Vagina (tissue), 2 donors: ENCODE results near the gene USH2A. TPM values are rescaled to one million over a fixed set of nuclear protein-coding genes. Genes with fewer than 3 reads are reported as not detected.

Source experiments
- DNase-seq, 2 donors: peaks; one replicate each; pipeline ENCODE4 v3.0.0-alpha.2; 2017; ENCODE audit errors: extremely low spot score in 2 of 2
- H3K27ac ChIP-seq: fragments of 200-600 bp; sonication (generic); one replicate; pipeline ENCODE4 v1.5.1; 2019
- H3K27me3 ChIP-seq: fragments of 200-600 bp; sonication (generic); one replicate; pipeline ENCODE4 v1.5.1; 2019
- H3K36me3 ChIP-seq, 2 donors: fragments of 200-600 bp; sonication (generic); one replicate each; pipeline ENCODE4 v1.5.1; 2017 to 2019
- H3K4me1 ChIP-seq: fragments of 200-600 bp; sonication (generic); one replicate; pipeline ENCODE4 v1.5.1; 2019
- H3K4me3 ChIP-seq, 2 donors: fragments of 200-600 bp; sonication (generic); 1 replicate in 1 of 2; 2 replicates in 1 of 2; pipeline ENCODE4 v1.5.1; 2016 to 2019
- H3K9me3 ChIP-seq: fragments of 200-600 bp; sonication (generic); one replicate; pipeline ENCODE4 v1.5.1; 2019
- POLR2A ChIP-seq, 2 donors: fragments of 450-650 bp; IDR thresholded peaks; one replicate each; pipeline ENCODE4 v1.6.1; 2017; ENCODE audit warnings: antibody characterized with exemption in 2 of 2, mild to moderate bottlenecking in 2 of 2, moderate library complexity in 2 of 2
- POLR2AphosphoS5 ChIP-seq, 2 donors: sonication (generic); formaldehyde crosslinking; IDR thresholded peaks; one replicate each; pipeline ENCODE4 v1.9.0; 2017; ENCODE audit warnings: antibody characterized with exemption in 2 of 2, mild to moderate bottlenecking in 2 of 2, low read depth in 1 of 2; ENCODE audit not compliant: insufficient read depth in 1 of 2
- intact Hi-C: fragments of 100-400 bp; cut with DNase I; formaldehyde crosslinking; loops from one replicate; pipeline ENCODE4 v1.15.1; 2023
- total RNA-seq: library from RNA; depleted of rRNA; stranded (reverse); fragments of >200 nt; gene quantifications from one replicate; pipeline ENCODE4 v1.2.3, GENCODE V29; 2016
- TF ChIP-seq, protein P1 (sequence below), 3 experiments: fragments of 450-650 bp in 2 of 3; fragments of 200-600 bp in 1 of 3; sonication (generic) in 1 of 3; IDR thresholded peaks; one replicate each; pipeline ENCODE4 v1.5.1; 2017 to 2019; ENCODE audit warnings: antibody characterized with exemption in 3 of 3, mild to moderate bottlenecking in 2 of 3, moderate library complexity in 2 of 3

USH2A gene
- total RNA-seq, 1 donor from 2014 or later: under 0.01 TPM

DNA sequence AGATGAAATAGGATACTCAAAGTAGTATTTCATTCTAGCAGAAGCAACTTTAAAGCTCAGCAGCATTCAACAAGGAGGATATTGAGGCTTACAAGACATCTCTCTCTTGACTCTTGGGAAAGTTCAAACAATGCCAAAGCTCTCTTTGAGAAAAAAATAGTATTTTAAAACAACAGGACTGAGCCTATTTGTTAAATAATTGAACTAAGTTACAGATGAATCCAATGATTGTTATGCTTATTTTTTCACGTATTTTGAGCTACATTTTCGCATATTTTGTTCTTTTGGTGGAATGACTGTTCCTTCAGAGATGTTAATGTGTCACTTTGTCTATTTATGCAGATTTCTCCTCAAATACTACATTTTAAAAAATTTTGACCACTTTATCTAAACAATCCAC lies 655.5 kb downstream of the USH2A start:
- TF ChIP-seq POLR2AphosphoS5 (IDR thresholded peaks at IDR 0.05; ENCODE audit: insufficient read depth in 1 of 2, low read depth in 1 of 2): no peak
- TF ChIP-seq, protein P1, sequence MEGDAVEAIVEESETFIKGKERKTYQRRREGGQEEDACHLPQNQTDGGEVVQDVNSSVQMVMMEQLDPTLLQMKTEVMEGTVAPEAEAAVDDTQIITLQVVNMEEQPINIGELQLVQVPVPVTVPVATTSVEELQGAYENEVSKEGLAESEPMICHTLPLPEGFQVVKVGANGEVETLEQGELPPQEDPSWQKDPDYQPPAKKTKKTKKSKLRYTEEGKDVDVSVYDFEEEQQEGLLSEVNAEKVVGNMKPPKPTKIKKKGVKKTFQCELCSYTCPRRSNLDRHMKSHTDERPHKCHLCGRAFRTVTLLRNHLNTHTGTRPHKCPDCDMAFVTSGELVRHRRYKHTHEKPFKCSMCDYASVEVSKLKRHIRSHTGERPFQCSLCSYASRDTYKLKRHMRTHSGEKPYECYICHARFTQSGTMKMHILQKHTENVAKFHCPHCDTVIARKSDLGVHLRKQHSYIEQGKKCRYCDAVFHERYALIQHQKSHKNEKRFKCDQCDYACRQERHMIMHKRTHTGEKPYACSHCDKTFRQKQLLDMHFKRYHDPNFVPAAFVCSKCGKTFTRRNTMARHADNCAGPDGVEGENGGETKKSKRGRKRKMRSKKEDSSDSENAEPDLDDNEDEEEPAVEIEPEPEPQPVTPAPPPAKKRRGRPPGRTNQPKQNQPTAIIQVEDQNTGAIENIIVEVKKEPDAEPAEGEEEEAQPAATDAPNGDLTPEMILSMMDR (IDR thresholded peaks at IDR 0.05): no peak
- no peak for TF ChIP-seq POLR2A (IDR thresholded peaks at IDR 0.05)
- H3K27me3 ChIP-seq: no peaks in the 10 kb centered on the region
- no peak overlapping the region for H3K4me3 ChIP-seq
- intact Hi-C loops: no loop called here
- DNase-seq: no peak
- H3K27ac ChIP-seq: no peak overlapping the region
- H3K36me3 ChIP-seq: no peaks in the 10 kb centered on the region
- no peaks in the 10 kb centered on the region for H3K9me3 ChIP-seq
- H3K4me1 ChIP-seq: no peaks in the 10 kb centered on the region

DNA sequence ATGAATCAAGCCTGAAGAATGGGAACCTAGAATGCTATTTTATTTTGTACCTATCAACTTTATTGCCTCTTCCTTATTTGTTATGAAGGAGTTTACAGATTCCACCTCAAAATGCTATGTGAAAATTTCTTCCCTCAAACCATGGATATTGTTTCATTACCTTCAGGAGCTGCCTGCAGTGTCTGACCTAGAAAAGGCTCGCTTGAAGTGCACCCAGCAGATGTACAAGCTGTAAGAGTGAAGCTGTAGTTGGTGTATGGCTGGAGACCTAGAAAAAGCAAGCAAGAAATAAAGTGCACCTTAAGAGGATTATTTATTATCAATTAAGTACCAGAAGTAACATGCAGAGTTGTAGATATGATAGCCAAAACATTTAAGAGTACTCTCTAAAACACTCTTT lies 656.7 kb downstream of the USH2A start:
- no peaks in the 10 kb centered on the region for H3K9me3 ChIP-seq
- DNase-seq: no peak
- TF ChIP-seq POLR2AphosphoS5 (IDR thresholded peaks at IDR 0.05; ENCODE audit: insufficient read depth in 1 of 2, low read depth in 1 of 2) (no peak), POLR2A (IDR thresholded peaks at IDR 0.05) (no peak)
- TF ChIP-seq, protein P1 (IDR thresholded peaks at IDR 0.05): no peak
- no peaks in the 10 kb centered on the region for H3K36me3 ChIP-seq
- no peak overlapping the region for H3K4me3 ChIP-seq
- H3K27ac ChIP-seq: no peak overlapping the region
- no peaks in the 10 kb centered on the region for H3K4me1 ChIP-seq
- H3K27me3 ChIP-seq: no peaks in the 10 kb centered on the region
- intact Hi-C loops: no loop called here

DNA sequence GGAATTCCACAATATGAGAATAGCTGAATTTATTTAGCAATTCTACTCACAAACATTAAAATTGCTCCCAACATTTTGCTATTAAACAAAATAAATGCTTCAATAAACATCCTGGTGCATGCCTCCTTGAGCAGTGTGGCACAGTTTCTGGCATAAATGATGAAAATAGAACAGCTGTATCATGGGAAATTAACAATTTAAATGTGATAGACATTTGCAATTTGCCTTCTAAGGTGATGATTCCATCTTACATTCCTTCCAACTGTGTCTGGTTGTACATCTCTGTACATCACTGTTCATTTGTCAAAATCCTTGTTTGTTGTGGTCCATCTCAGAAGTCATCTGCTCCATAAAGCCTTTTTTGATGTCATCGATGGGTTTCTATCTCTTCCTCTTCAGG lies 657.4 kb downstream of the USH2A start:
- intact Hi-C loops: loop anchor here (1.0 kb wide), 1 partner anchor 32 kb away; no protein-coding TSS in a partner anchor
- H3K4me1 ChIP-seq: no peaks in the 10 kb centered on the region
- H3K27ac ChIP-seq: no peak overlapping the region
- no peaks in the 10 kb centered on the region for H3K36me3 ChIP-seq
- DNase-seq: no peak
- TF ChIP-seq, protein P1 (IDR thresholded peaks at IDR 0.05): no peak
- TF ChIP-seq POLR2A (IDR thresholded peaks at IDR 0.05) (no peak), POLR2AphosphoS5 (IDR thresholded peaks at IDR 0.05; ENCODE audit: insufficient read depth in 1 of 2, low read depth in 1 of 2) (no peak)
- H3K4me3 ChIP-seq: no peak overlapping the region
- no peaks in the 10 kb centered on the region for H3K9me3 ChIP-seq
- no peaks in the 10 kb centered on the region for H3K27me3 ChIP-seq

DNA sequence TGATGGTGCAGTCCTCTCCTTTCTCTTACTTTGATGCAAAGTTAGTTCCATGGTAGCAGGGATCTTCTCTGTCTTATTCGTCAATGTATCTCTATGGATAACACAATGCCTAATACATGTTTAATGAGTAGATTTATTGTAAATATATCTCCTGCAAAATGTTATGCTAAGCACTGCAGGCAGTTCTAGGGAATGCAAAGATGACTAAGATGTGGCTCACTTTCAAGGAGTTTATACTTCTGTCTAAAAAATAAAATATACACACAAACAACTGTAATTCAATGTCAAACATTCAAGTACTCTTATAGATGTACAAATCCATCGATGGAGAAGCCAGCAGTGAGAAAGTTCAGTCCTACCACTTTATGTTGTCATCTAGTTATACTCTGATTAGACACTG lies 661.8 kb downstream of the USH2A start:
- Histone ChIP-seq H3K36me3 (no peaks in the 10 kb centered on the region), H3K9me3 (no peaks in the 10 kb centered on the region), H3K4me3 (no peak overlapping the region), H3K27ac (no peak overlapping the region), H3K4me1 (no peaks in the 10 kb centered on the region), H3K27me3 (no peaks in the 10 kb centered on the region)
- DNase-seq: no peak
- intact Hi-C loops: no loop called here
- TF ChIP-seq POLR2A (IDR thresholded peaks at IDR 0.05) (no peak), POLR2AphosphoS5 (IDR thresholded peaks at IDR 0.05; ENCODE audit: insufficient read depth in 1 of 2, low read depth in 1 of 2) (no peak)
- TF ChIP-seq, protein P1 (IDR thresholded peaks at IDR 0.05): no peak

DNA sequence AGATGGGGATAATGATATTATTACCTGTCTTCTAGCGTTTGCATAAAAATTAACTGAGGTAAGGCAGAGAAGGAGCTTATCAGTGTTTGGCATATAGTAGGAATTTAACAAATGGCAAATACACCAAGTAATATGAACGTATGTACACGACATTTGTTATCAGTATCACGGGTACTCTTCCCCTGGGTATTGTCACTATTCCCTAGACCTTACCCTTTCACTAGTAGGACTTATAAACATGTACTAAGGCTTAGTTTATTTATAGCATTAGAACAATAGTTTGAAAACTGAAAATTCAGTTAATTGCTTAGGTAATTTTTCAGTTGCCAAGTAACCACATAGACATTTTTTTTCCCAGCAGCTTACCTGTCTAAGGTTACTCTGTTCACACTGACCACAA lies 669.1 kb downstream of the USH2A start:
- no peak for DNase-seq
- intact Hi-C loops: no loop called here
- H3K36me3 ChIP-seq: no peaks in the 10 kb centered on the region
- TF ChIP-seq, protein P1 (IDR thresholded peaks at IDR 0.05): no peak
- TF ChIP-seq POLR2AphosphoS5 (IDR thresholded peaks at IDR 0.05; ENCODE audit: insufficient read depth in 1 of 2, low read depth in 1 of 2): no peak
- no peak for TF ChIP-seq POLR2A (IDR thresholded peaks at IDR 0.05)
- H3K9me3 ChIP-seq: no peaks in the 10 kb centered on the region
- H3K27me3 ChIP-seq: no peaks in the 10 kb centered on the region
- no peak overlapping the region for H3K4me3 ChIP-seq
- no peak overlapping the region for H3K27ac ChIP-seq
- H3K4me1 ChIP-seq: no peaks in the 10 kb centered on the region
